Progenitor cell of endocrine pancreas (in vitro differentiated cells): ENCODE results near the gene ZBTB42. TPM values are rescaled to one million over a fixed set of nuclear protein-coding genes. Genes with fewer than 3 reads are reported as not detected.

ENCODE experiments used
- DNase-seq: peaks from one replicate; pipeline ENCODE4 v3.0.0; 2021; ENCODE audit warnings: low spot score; ENCODE audit not compliant: unreplicated experiment
- H3K27ac Mint-ChIP-seq: 2 replicates; pipeline ENCODE4 v1.8.0; 2021; ENCODE audit warnings: mild to moderate bottlenecking, moderate library complexity, mixed read lengths
- H3K27me3 Mint-ChIP-seq: 2 replicates; pipeline ENCODE4 v1.8.0; 2021; ENCODE audit warnings: mixed read lengths
- H3K36me3 Mint-ChIP-seq: 2 replicates; pipeline ENCODE4 v1.8.0; 2022; ENCODE audit warnings: mixed read lengths; ENCODE audit not compliant: insufficient read depth
- H3K4me1 Mint-ChIP-seq: 2 replicates; pipeline ENCODE4 v1.8.0; 2021; ENCODE audit warnings: low read depth, mixed read lengths
- H3K4me3 Mint-ChIP-seq: 2 replicates; pipeline ENCODE4 v1.8.0; 2021; ENCODE audit warnings: low read depth, mild to moderate bottlenecking, moderate library complexity, mixed read lengths
- H3K9me3 Mint-ChIP-seq: 2 replicates; pipeline ENCODE4 v1.8.0; 2021; ENCODE audit warnings: low read depth, mixed read lengths
- CTCF ChIP-seq: fragments of 200-600 bp; sonication (generic); IDR thresholded peaks from one replicate; pipeline ENCODE4 v1.5.0; 2021; ENCODE audit warnings: antibody characterized with exemption, mild to moderate bottlenecking; ENCODE audit not compliant: unreplicated experiment
- total RNA-seq: library from RNA; stranded (reverse); gene quantifications from 2 replicates; pipeline ENCODE4 v1.2.1, GENCODE V29; 2021

Gene ZBTB42
- total RNA-seq, 1 donor from 2014 or later: 12.3 TPM

- Mint-ChIP-seq H3K9me3 (peaks cover 4% of the 10 kb centered on the region), H3K27ac (no peak overlapping the region), H3K36me3 (peaks cover 14% of the 10 kb centered on the region), H3K4me1 (peaks cover 16% of the 10 kb centered on the region), H3K4me3 (no peak overlapping the region), H3K27me3 (no peaks in the 10 kb centered on the region)
- TF ChIP-seq CTCF: no peak
- DNase-seq: no peak
These were observed 43.1 kb upstream of the ZBTB42 start for GRCh38 chr14:104757681-104758392.

- Mint-ChIP-seq H3K27me3 (no peaks in the 10 kb centered on the region), H3K4me3 (no peak overlapping the region)
These were observed 41.6 kb upstream of the ZBTB42 start for GRCh38 chr14:104758981-104759969.

GRCh38 chr14:104765517-104765916, 35.4 kb upstream of the ZBTB42 start:
- Mint-ChIP-seq H3K9me3 (peaks cover 18% of the 10 kb centered on the region), H3K27ac (no peak overlapping the region), H3K27me3 (no peaks in the 10 kb centered on the region), H3K4me1 (peaks cover 21% of the 10 kb centered on the region), H3K36me3 (peaks cover 29% of the 10 kb centered on the region), H3K4me3 (peak overlapping the region; percentile 61)
- DNase-seq: no peak
- TF ChIP-seq CTCF: no peak

More at GRCh38 chr14:104758981-104759969, 41.6 kb upstream of the ZBTB42 start:
- TF ChIP-seq CTCF: no peak
- H3K9me3 Mint-ChIP-seq: peaks cover 4% of the 10 kb centered on the region
- peaks cover 9% of the 10 kb centered on the region for H3K4me1 Mint-ChIP-seq
- peaks cover 17% of the 10 kb centered on the region for H3K36me3 Mint-ChIP-seq
- H3K27ac Mint-ChIP-seq: peak overlapping the region; percentile 83
- no peak for DNase-seq

GRCh38 chr14:104766256-104766862, 34.5 kb upstream of the ZBTB42 start:
- peak overlapping the region; percentile 61 for H3K4me3 Mint-ChIP-seq
- H3K36me3 Mint-ChIP-seq: peaks cover 37% of the 10 kb centered on the region
- H3K27ac Mint-ChIP-seq: peak overlapping the region; percentile 99
- peaks cover 21% of the 10 kb centered on the region for H3K4me1 Mint-ChIP-seq
- DNase-seq: no peak
- no peaks in the 10 kb centered on the region for H3K27me3 Mint-ChIP-seq
- no peak for TF ChIP-seq CTCF
- H3K9me3 Mint-ChIP-seq: peaks cover 20% of the 10 kb centered on the region
